ENCODE measurements around the gene KRTAP12-4.
"Not testable (repeated sequence)": the region's sequence is repeated elsewhere in the genome, so short reads cannot be mapped to it uniquely, and the experiment has no call there.

Gene KRTAP12-4

GRCh38 chr21:44613386-44614155 lies 40.9 kb downstream of the KRTAP12-4 start:
- H3K4me3 ChIP-seq (ENCODE audit: low read length), result no peak overlapping the region
- H3K27me3 ChIP-seq (ENCODE audit: insufficient read depth, low read length), result no peaks in the 10 kb centered on the region
- no peaks in the 10 kb centered on the region for H3K4me1 ChIP-seq (ENCODE audit: insufficient read depth, low read length)
- no peaks in the 10 kb centered on the region for H3K36me3 ChIP-seq (ENCODE audit: insufficient read depth, low read length)
- H2AFZ ChIP-seq (ENCODE audit: low read depth, low read length), result no peak overlapping the region
- H3K9me3 ChIP-seq (ENCODE audit: low read length), result peaks cover 3% of the 10 kb centered on the region

- Histone ChIP-seq H3K9me3 (ENCODE audit: low read length) (peaks cover 3% of the 10 kb centered on the region), H3K4me1 (ENCODE audit: insufficient read depth, low read length) (no peaks in the 10 kb centered on the region), H2AFZ (ENCODE audit: low read depth, low read length) (no peak overlapping the region), H3K4me3 (ENCODE audit: low read length) (no peak overlapping the region), H3K36me3 (ENCODE audit: insufficient read depth, low read length) (no peaks in the 10 kb centered on the region), H3K27me3 (ENCODE audit: insufficient read depth, low read length) (no peaks in the 10 kb centered on the region)
These were observed 41.7 kb downstream of the KRTAP12-4 start for GRCh38 chr21:44612669-44613229.

GRCh38 chr21:44612029-44612486 lies 42.4 kb downstream of the KRTAP12-4 start, which contains the start of gene KRTAP10-8:
KRTAP10-8 (plus strand) TSS chr21:44612079; CDS start chr21:44612101, 22 bp downstream.
- Histone ChIP-seq H2AFZ (ENCODE audit: low read depth, low read length) (no peak within 1 kb of the TSS), H3K9me3 (ENCODE audit: low read length) (peaks cover 3% of the 10 kb centered on the region), H3K36me3 (ENCODE audit: insufficient read depth, low read length) (no peaks in the 10 kb centered on the region), H3K4me1 (ENCODE audit: insufficient read depth, low read length) (no peaks in the 10 kb centered on the region), H3K27me3 (ENCODE audit: insufficient read depth, low read length) (no peaks in the 10 kb centered on the region), H3K4me3 (ENCODE audit: low read length) (no peak within 1 kb of the TSS)

GRCh38 chr21:44611551-44611950 lies 42.9 kb downstream of the KRTAP12-4 start:
- H3K9me3 ChIP-seq (ENCODE audit: low read length), result peaks cover 3% of the 10 kb centered on the region
- H2AFZ ChIP-seq (ENCODE audit: low read depth, low read length), result no peak overlapping the region
- H3K36me3 ChIP-seq (ENCODE audit: insufficient read depth, low read length), result no peaks in the 10 kb centered on the region
- H3K4me1 ChIP-seq (ENCODE audit: insufficient read depth, low read length), result no peaks in the 10 kb centered on the region
- no peak overlapping the region for H3K4me3 ChIP-seq (ENCODE audit: low read length)
- H3K27me3 ChIP-seq (ENCODE audit: insufficient read depth, low read length), result no peaks in the 10 kb centered on the region

- not testable (repeated sequence) for H3K27me3 ChIP-seq (ENCODE audit: insufficient read depth, low read length); H3K4me1 ChIP-seq (ENCODE audit: insufficient read depth, low read length)
These were observed 44.2 kb downstream of the KRTAP12-4 start for GRCh38 chr21:44610157-44610843.

GRCh38 chr21:44609193-44609592 lies 45.3 kb downstream of the KRTAP12-4 start:
- H3K4me1 ChIP-seq (ENCODE audit: insufficient read depth, low read length), result no peaks in the 10 kb centered on the region
- peaks cover 3% of the 10 kb centered on the region for H3K9me3 ChIP-seq (ENCODE audit: low read length)
- H3K27me3 ChIP-seq (ENCODE audit: insufficient read depth, low read length), result no peaks in the 10 kb centered on the region
- H3K36me3 ChIP-seq (ENCODE audit: insufficient read depth, low read length), result no peaks in the 10 kb centered on the region
- H3K4me3 ChIP-seq (ENCODE audit: low read length), result no peak overlapping the region
- H2AFZ ChIP-seq (ENCODE audit: low read depth, low read length), result no peak overlapping the region

More at GRCh38 chr21:44610157-44610843, 44.2 kb downstream of the KRTAP12-4 start:
- H3K9me3 ChIP-seq (ENCODE audit: low read length); H3K4me3 ChIP-seq (ENCODE audit: low read length); H2AFZ ChIP-seq (ENCODE audit: low read depth, low read length); H3K36me3 ChIP-seq (ENCODE audit: insufficient read depth, low read length): not testable (repeated sequence)

GRCh38 chr21:44606495-44606894 lies 48.0 kb downstream of the KRTAP12-4 start:
- Histone ChIP-seq H3K4me1 (ENCODE audit: insufficient read depth, low read length) (no peaks in the 10 kb centered on the region), H2AFZ (ENCODE audit: low read depth, low read length) (no peak overlapping the region), H3K36me3 (ENCODE audit: insufficient read depth, low read length) (no peaks in the 10 kb centered on the region), H3K4me3 (ENCODE audit: low read length) (no peak overlapping the region), H3K27me3 (ENCODE audit: insufficient read depth, low read length) (no peaks in the 10 kb centered on the region), H3K9me3 (ENCODE audit: low read length) (peaks cover 4% of the 10 kb centered on the region)
